Bronchus fibroblast of lung (primary cell): ENCODE results near the gene FAM20B. TPM values are rescaled to one million over a fixed set of nuclear protein-coding genes. Genes with fewer than 3 reads are reported as not detected.

Experiments
- total RNA-seq: library from RNA; depleted of rRNA; stranded (reverse); fragments of >200 nt; gene quantifications from 2 replicates; pipeline ENCODE4 v1.2.3, GENCODE V29; 2015

The FAM20B gene, protein sequence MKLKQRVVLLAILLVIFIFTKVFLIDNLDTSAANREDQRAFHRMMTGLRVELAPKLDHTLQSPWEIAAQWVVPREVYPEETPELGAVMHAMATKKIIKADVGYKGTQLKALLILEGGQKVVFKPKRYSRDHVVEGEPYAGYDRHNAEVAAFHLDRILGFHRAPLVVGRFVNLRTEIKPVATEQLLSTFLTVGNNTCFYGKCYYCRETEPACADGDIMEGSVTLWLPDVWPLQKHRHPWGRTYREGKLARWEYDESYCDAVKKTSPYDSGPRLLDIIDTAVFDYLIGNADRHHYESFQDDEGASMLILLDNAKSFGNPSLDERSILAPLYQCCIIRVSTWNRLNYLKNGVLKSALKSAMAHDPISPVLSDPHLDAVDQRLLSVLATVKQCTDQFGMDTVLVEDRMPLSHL
- 23.6 and 25.2 TPM in 2 replicates for total RNA-seq

DNA sequence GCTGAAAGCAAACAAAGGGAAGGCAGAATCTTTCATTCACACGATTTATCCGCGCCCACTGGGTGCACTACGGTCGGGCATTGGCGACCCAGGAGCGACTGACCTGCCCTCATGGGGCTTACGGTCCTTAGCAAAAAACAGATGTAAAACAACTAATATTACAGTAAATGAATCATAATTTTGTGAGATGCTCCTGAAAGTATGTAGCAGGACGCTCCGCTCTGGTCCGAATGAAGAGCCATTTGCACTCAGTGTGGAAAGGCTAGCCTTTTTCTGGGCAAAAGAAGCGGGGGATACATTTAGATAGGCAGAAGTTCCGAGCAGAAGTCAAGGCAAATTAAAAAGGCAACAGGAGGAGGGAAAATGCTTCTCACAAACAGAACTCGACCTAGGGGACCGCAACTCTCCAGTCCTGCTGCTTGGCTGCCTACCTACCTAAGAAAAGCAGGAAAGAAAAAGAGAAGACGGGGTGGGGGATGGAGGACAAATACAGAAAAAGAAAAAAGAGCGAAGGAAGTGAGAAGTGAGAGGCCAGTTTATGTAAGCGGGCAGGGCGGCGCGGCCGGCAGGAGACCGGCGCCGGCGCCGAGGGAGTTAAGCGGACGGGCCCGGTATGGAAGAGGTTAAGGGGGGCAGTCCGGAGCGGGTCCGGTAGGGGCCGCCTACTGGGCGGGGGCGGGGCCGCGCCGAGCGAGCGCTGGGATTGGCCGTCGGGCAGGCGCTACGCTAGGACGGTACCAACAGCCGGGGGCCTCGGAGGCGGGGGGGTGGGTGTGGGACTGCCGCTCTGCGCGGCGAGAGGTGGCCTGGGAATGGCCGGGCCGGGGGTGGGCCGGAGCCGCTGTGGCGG lies at the start of gene FAM20B:
Gene FAM20B, plus strand, starts transcription at position 770 of the 850 bp plus-strand sequence. CDS start 17,954 bp downstream, outside the sequence.

DNA sequence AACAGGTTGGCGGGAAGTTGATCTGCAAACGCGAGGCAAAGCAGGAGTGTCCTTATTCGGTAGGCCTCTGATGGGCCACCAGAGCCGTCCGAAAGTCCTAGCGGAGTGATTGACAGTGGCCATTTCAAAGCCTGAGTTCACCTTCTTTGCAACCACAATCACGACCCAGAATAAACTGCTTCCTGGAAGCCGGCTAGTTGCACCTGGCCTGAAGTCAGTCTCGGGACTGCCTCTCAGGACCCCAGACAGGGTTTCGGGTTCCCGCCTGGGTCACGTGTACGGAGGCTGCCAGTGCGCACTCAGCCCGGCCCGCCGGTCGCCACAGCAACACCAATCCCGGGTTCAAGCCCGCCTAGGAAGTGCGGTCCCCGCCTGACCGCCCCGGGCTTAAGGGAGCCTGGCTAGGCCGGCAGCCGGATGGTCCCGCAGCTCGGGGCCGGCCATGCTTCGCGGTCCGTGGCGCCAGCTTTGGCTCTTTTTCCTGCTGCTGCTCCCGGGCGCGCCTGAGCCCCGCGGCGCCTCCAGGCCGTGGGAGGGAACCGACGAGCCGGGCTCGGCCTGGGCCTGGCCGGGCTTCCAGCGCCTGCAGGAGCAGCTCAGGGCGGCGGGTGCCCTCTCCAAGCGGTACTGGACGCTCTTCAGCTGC lies 56.1 kb downstream of the FAM20B start, which contains the start of gene TOR3A:
Gene TOR3A, plus strand, starts transcription at position 384 of the 646 bp plus-strand sequence. Its CDS starts 59 bp downstream, at position 443.

Other genes with a start within 250 kb of the FAM20B start
- 0.30 and 0.34 TPM in 2 replicates for gene ANGPTL1, start 154.8 kb upstream of the FAM20B start, total RNA-seq
- 41.6 and 55.6 TPM in 2 replicates for gene TOR3A, start 56.2 kb downstream of the FAM20B start, total RNA-seq
- 10.3 and 11.9 TPM in 2 replicates for gene ABL2, start 203.8 kb downstream of the FAM20B start, total RNA-seq